Left renal pelvis (tissue), 4 donors: ENCODE results near the gene FN3K. TPM values are rescaled to one million over a fixed set of nuclear protein-coding genes. Genes with fewer than 3 reads are reported as not detected.
"Not testable (repeated sequence)": the region's sequence is repeated elsewhere in the genome, so short reads cannot be mapped to it uniquely, and the experiment has no call there.

Experiments used
- DNase-seq, 4 donors: peaks; one replicate each; pipeline ENCODE4 v3.0.0-alpha.2; 2013; ENCODE audit warnings: low read depth in 4 of 4, low spot score in 3 of 4
- polyA plus RNA-seq, 4 donors: library from polyadenylated mRNA; unstranded; fragments of 120-200 nt; gene quantifications; one replicate each; pipeline ENCODE4 v1.2.1, GENCODE V29; 2013; ENCODE audit not compliant: insufficient read length in 4 of 4

Gene FN3K
- polyA plus RNA-seq, 4 donors: 13.5 to 34.4 (median 25.7) TPM

DNA sequence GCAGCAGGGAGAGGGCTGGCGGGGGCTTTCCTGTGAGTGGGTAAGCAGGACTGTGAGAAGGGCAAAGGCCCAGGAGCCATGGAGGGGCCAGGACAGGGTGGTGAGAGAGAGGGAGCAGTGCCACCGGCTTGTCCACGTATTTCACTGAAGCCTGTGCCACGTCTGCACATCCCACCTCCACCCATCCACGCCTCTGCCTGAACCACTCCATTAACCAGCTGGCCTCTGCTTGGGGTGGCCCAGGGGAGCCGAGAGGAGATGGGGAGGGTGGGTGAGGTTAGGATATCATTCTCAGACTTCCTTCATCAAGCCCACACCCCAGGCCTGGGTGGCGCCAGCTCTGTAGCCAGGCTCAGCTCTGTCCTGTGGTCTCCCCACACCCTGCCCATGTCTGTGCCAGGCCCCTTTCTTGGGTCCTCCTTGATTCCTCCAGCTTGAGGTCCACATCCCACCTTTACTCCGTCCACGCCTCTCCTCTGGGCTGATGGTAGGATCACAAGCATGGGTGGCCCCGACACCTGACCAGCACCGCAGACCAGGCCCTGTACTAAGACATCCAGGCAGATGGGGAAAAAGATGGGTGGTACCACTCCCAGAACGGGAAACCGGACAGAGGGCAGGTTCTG, 3.2 kb upstream of the FN3K start:
- DNase-seq: no peak

DNA sequence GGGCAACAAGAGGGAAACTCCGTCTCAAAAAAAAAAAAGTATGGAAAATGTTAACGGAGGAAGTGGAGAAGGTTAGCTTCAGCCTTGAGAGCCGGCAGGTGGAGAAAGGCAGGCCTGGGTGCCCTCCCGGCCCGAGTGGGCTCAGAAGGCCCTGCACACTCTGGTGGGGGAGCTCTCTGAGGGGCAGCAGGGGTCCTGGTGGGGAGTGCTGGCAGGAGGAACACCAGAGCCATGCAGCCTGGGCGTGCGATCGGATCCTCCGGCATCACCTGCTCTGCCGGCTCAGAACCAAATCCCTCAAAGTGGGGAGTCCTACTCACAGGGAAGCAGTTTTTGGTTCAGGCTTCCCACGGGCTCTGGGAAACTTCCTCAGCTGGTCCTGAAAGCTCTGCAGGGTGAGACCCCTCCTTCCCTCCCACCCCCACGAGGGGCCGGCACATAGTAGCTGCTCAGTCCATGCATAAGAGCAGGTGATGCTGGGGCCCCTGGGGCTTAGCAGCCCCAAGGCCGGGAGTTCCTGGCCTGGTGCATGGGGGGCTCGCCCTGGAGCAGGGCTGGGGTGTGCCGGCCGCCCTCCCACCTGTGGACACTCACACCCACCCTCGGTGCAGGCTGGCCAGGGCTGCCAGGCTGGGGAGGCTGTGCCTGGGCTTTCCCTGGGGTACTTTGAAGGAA, 1.2 kb downstream of the FN3K start:
- DNase-seq: no peak

DNA sequence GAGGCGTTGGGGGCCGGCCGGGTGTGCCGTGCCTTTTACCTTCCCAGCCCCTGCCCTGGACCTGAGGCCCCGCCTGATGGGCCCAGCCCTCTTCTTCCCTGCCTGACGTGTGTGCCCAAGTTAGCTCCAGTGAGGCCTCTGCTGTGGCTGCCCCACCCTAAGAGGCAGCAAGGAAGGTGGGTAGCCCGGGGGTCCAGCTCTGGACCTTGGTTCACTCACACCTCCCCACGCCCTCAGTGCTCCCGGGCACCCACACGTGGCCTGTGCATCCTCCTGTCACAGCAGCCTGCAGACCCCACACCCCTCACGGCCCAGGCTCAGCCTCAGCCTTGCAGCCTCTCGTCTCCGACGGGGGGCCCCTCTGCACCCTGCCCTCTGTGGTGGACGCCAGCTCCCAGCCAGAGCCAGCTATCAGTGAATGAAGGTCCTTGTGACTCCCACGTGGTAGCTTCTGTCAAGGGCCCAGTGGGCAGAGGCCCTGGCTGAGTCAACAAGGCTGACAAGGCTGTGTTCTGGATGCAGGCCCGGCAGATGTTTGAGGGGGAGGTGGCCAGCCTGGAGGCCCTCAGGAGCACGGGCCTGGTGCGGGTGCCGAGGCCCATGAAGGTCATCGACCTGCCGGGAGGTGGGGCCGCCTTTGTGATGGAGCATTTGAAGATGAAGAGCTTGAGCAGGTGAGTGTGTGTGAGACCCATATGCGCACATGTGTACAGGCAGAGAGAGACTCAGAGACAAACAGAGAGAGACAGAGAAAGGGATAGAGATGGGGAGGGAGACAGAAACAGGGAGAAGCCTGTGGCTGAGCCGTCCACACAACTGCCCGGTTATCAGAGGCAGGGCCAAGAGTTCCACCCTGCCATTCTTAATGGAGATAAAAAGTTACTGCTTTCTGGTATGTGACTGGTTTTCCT, 2.8 kb downstream of the FN3K start:
- DNase-seq: no peak

DNA sequence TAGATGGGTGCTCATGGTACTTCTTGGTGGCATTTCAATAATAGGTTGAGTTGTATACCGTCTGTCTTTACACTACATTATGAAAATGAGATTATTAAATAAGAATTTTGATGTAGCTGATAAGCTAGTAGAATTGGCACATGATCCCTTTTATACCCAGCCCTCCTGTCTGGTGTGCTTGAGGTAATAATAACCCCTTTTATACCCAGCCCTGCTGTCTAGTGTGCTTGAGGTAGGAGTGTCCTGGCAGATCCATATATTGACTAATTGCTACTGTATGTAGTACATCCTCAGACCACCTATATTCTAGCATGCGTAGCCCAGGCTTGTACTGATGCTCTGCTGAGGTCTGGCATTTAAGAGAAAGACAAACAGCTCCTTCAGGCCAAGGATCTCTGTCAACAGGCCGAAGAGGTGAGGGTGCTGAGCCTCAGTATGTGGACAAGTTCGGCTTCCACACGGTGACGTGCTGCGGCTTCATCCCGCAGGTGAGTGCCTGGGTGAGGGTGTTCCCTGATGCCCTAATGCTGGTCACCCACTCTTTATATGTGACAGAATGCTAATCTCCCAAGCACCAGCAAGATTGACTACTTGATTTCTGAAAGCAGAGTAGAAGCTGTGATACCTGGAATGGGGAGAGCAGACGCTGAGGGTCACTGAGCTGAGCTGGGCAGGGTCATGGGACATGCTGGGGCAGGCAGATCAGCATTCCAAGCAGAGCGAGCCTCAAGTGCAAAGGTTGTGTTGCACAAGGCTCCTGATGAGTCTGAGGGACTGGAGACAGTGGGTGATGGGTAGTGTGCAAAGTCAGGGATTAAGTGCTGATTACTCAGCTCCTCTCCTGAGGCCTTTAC, 5.7 kb downstream of the FN3K start:
- DNase-seq: no peak

DNA sequence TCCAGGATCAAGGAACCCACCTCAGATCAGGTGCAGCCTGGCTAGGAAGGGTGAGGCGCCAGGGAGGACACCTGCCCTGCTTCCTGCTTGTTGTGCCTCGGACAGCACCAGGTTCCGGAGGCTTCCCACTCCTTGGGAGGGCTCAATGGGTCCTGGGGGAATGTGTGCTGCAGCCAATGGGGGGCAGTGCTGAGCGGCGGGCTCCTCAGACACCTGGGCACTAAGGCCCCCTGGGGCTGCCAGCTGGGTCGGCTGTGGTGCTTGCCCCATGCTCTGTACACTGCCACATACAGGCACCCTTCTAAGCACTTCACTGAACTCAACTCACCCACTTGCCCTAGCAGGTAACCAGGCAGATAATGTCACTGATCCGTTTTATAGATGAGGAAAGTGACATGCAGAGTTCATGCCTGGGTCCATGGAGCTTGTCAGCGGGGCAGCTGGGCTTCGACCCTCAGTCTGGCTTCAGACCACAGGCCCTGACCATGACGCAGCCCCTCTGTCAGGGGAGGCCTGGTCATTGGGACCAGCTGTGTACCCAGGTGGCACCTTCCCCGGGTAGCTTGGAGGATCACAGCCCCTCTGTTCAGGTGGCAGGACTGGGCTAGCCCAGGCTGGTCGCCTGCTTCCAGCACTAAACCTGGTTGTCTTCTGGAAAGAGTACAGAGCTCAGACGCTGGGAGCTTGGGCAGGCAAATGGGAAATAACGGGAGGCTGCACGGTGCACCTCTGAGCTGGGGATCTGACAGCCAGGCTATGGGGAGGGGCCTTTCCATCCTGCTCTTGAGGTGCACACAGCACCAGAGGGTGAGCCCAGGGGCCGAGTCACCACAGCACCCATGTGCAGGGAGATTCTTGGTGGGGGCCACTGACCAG, 8.2 kb downstream of the FN3K start:
- no peak for DNase-seq

DNA sequence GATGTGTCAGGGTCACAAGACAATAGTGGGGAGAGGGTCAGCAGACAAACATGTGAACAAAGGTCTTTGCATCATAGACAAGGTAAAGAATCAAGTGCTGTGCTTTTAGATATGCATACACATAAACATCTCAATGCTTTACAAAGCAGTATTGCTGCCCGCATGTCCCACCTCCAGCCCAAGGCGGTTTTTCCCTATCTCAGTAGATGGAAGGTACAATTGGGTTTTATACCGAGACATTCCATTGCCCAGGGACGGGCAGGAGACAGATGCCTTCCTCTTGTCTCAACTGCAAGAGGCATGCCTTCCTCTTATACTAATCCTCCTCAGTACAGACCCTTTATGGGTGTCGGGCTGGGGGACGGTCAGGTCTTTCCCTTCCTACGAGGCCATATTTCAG, 9.3 kb downstream of the FN3K start:
- not testable (repeated sequence) for DNase-seq

DNA sequence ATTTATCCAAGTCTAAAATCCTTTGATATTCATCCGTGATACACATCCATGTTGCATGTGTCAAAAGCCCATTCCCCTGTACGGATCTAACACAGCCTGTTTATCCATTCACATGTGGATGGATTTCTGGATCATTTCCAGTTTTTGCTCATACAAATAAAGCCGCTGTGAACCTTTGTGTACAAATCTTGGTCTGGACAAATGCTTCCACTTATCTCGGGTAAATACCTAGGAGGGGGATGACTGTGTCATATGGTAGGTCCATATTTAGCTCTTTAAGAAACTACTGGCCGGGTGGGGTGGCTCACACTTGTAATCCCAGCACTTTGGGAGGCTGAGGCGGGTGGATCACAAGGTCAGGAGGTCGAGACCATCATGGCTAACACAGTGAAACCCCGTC, 10.1 kb downstream of the FN3K start:
- DNase-seq: no peak

DNA sequence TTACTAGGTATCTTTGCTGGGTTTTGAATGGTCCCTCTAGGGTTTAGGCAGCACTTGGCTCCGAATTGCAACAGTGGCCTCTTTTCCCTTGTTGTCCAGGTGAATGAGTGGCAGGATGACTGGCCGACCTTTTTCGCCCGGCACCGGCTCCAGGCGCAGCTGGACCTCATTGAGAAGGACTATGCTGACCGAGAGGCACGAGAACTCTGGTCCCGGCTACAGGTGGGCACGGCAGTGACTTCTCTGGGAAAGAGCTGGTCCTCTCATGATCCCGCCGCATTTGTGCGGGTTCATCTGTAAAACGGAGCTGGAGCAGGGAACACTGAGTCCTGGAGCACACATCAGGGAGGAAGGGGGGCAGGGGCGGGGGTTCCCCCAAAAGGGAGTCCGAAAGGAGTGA, 13.3 kb downstream of the FN3K start:
- no peak for DNase-seq

DNA sequence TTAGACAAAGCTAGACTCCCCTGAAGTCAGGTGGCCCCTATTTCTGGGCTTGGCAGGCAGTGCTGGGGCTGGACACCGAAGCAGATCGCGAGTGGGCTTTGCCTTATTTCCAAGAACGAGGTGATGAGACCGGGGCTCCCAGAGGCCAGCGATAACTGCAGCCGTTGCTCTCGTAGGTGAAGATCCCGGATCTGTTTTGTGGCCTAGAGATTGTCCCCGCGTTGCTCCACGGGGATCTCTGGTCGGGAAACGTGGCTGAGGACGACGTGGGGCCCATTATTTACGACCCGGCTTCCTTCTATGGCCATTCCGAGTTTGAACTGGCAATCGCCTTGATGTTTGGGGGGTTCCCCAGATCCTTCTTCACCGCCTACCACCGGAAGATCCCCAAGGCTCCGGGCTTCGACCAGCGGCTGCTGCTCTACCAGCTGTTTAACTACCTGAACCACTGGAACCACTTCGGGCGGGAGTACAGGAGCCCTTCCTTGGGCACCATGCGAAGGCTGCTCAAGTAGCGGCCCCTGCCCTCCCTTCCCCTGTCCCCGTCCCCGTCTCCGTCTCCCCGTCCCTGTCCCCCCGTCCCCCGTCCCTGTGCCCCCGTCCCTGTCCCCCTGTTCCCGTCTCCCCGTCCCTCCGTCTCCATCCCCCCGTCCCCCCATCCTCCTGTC, 15.0 kb downstream of the FN3K start:
- no peak for DNase-seq

DNA sequence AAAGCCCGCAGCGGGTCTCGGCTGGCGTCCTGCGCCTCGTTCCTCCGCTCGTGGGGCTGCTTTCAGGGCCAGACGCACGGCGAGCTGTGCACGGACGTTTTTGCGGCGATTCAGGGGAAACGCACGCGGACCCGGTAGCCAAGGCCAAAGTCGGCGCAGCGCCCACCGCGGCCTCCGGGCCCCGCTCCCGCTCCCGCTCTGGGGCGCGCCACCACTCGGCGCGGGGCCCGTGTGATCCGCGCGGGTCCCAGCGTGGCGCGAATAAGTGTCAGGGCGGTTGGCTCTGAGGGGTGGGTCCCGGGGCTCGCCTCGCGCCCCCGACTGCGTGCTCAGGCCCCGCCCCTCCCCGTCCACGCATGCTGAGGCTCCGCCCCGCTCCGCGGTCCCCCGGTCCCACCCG, 15.8 kb downstream of the FN3K start:
- no peak for DNase-seq

DNA sequence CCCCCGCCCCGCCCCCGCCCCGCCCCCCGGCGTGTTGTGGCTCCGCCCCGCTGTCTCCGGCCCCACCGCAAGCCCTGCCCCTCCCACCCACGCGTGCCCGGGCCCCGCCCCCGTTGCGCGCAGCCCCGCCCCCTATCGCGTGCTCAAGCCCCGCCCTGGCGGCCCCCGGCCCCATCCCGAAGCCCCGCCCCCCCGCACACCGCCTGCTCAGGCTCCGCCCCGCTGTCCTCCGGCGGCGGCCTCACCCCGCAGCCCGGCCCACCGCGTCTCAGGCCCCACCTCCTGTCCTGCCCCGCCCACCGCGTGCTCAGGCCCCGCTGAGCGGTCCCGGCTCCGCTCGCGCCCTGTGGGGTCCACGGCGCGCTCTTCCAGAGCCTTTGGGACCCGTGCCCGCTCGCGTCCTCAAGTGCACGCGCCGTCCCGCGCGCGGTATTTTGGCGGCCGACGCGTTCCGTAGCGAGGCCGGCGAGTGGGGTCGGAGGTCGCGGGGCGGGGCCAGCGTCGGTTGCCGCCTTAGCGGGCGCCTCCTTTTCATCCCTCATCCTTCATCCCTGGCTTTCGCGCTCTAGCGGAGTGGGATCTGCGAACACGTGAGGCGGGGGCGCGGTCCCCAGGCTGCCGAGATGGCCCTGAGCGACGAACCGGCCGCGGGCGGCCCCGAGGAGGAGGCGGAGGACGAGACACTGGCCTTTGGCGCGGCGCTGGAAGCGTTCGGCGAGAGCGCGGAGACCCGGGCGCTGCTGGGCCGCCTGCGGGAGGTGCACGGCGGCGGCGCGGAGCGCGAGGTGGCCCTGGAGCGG, 16.4 kb downstream of the FN3K start, which contains the start of gene TBCD:
Gene TBCD (plus strand): TSS at position 495 of the 800 bp plus-strand sequence. CDS start 129 bp downstream, at position 624.
- DNase-seq: peak; percentile 77 to 81 (median 78)

DNA sequence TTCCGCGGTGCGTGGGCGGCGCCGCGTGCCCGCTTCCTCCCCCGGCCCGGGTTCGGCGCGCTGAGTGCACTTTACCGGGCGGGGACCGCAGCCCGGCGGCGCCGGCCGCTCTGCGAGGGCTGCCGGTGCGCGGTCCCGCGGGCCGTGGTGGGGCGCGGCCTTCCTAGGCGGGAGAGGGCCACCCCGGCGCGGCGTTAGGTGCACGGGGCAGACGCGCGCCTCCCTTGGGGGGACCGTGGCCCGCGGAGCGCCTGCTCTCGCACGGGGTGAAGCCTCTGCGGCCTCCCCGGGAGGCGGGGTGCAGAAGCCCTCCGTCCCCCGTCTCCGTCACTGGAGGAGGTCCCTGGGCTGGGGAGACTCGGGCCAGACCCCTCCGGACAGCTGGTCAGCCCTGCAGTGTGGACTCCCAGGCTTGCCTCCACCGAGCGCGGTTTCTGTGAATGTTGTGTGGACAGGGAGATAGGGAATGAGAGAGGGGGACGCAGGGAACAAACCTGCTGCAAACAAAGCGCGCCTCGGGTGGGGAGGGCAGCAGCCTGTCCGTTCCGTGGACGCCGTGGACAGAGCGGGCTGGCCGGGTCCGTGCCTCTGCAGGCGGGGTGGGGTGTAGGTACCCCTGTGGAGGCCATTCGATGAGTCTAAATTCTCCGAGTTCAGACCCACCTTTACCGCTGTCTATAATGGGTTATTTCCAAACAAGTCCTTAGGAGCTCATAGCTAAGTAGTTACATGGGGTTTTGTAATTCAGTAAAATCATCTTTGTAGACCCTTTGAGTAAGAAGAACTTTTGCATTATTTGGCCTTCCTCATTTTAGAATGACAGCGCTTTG, 17.2 kb downstream of the FN3K start:
- DNase-seq: no peak

DNA sequence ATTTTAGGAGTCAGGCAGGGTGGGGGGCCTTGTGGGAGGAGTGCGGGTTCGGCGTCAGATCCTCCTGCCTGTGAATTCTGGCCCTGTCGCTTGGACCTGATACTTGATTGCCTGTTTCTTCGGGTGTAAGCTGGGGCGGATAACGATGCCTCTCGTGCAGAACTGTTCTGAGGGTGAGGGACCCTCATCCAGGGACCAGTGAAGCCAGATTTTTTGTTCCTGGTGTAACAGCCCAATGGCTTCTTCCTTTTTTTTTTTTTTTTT, 17.7 kb downstream of the FN3K start:
- DNase-seq: no peak

DNA sequence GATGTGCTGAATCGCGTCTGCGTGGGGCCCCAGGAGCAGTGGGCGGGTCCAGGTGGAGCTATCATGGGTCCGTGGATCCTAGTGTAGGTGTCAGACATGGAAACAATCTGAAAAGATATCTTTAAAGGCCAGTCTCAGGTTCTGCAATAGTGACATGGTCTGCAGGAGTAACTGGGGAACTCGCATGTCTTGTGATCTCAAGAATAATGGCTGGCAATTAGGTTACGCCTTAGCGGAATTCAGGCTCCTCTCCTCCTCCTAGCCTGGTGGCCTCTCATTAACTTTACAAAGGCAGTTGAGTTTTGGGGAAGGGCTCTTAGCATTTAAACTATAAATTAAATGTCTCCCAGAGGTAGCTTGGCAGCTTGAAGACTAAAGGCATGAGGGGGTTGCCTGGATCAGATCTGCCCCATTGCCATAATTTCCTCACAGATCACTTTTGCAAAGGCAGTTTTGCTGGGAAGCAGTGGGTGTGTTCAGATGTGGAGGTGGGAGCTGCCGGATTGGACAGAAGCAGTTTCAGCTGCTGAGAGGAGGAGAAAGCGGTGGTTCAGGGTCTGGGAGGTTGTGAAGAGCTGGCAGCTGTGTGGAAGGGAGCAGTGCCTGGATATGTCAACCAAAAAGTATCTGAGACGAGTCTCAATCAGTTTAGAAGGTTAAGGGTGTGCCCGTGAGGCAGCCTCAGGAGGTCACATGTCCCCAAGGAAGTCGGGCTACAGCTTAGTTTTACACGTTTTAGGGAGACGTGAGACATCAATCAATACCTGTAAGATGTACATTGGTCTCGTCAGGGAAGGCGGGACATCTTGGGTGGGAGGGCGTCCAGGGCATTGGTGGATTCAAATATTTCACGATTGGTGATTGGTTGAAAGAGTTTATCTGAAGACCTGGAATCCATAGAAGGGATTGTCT, 19.1 kb downstream of the FN3K start:
- no peak for DNase-seq

DNA sequence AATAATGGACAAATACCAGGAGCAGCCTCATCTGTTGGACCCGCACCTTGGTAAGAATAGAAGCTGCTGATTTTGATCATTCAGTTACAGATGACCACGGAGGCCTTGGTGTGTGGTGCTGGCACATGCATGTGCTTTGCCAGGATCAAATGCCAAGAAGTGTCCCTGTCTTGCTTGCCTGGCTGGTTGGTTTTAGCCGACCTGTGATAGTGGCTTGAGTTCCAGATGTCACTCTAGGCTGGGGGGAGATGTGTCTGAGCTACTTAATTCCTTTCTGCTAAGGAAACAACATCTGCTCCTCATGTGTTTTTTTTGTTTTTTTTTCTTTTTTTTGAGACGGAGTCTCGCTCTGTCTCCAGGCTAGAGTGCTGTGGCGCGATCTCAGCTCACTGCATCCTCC, 20.8 kb downstream of the FN3K start:
- DNase-seq: no peak

DNA sequence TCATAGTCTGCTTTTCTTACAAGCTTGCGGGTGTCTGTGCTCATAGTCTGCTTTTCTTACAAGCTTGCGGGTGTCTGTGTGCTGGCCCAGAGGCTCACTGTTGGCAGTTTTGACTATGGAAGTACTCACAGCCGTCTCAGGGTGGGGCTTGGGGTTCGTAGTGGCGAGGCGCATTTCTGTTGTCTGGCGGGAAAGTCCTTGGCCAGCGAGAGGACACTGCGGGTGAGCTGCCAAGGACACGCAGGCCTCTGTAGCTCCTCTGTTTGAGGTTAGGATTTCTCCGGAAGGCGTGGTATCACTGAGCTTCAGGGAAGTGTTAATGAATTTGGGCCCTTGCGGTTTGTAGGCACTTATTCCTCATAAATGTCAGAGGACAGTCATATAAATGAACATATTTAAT, 30.0 kb downstream of the FN3K start:
- no peak for DNase-seq
